ENCODE results near the gene ARHGEF7.

Gene ARHGEF7

GRCh38 chr13:111228262-111229144 lies 113.4 kb downstream of the ARHGEF7 start:
- Histone ChIP-seq H3K4me3 (ENCODE audit: low read length) (no peak overlapping the region), H3K4me1 (ENCODE audit: control insufficient read depth, insufficient read depth, low read length) (no peaks in the 10 kb centered on the region), H3K9ac (ENCODE audit: low read length) (no peak overlapping the region), H3K27me3 (ENCODE audit: control insufficient read depth, insufficient read depth, low read length) (no peaks in the 10 kb centered on the region), H3K9me3 (ENCODE audit: control insufficient read depth, low read length) (no peaks in the 10 kb centered on the region), H3K36me3 (ENCODE audit: control insufficient read depth, insufficient read depth, low read length) (no peaks in the 10 kb centered on the region)

GRCh38 chr13:111230385-111230930 lies 115.3 kb downstream of the ARHGEF7 start:
- H3K9me3 ChIP-seq (ENCODE audit: control insufficient read depth, low read length): no peaks in the 10 kb centered on the region
- no peak overlapping the region for H3K4me3 ChIP-seq (ENCODE audit: low read length)
- H3K36me3 ChIP-seq (ENCODE audit: control insufficient read depth, insufficient read depth, low read length): no peaks in the 10 kb centered on the region
- no peaks in the 10 kb centered on the region for H3K27me3 ChIP-seq (ENCODE audit: control insufficient read depth, insufficient read depth, low read length)
- H3K9ac ChIP-seq (ENCODE audit: low read length): no peak overlapping the region
- H3K4me1 ChIP-seq (ENCODE audit: control insufficient read depth, insufficient read depth, low read length): no peaks in the 10 kb centered on the region

- Histone ChIP-seq H3K27me3 (ENCODE audit: control insufficient read depth, insufficient read depth, low read length) (no peaks in the 10 kb centered on the region), H3K9me3 (ENCODE audit: control insufficient read depth, low read length) (no peaks in the 10 kb centered on the region), H3K4me1 (ENCODE audit: control insufficient read depth, insufficient read depth, low read length) (no peaks in the 10 kb centered on the region), H3K36me3 (ENCODE audit: control insufficient read depth, insufficient read depth, low read length) (no peaks in the 10 kb centered on the region), H3K9ac (ENCODE audit: low read length) (no peak overlapping the region), H3K4me3 (ENCODE audit: low read length) (no peak overlapping the region)
Measured at GRCh38 chr13:111232191-111232590, 117.1 kb downstream of the ARHGEF7 start.

- no peaks in the 10 kb centered on the region for H3K36me3 ChIP-seq (ENCODE audit: control insufficient read depth, insufficient read depth, low read length)
- no peaks in the 10 kb centered on the region for H3K4me1 ChIP-seq (ENCODE audit: control insufficient read depth, insufficient read depth, low read length)
- no peaks in the 10 kb centered on the region for H3K27me3 ChIP-seq (ENCODE audit: control insufficient read depth, insufficient read depth, low read length)
- H3K9ac ChIP-seq (ENCODE audit: low read length): no peak overlapping the region
- no peak overlapping the region for H3K4me3 ChIP-seq (ENCODE audit: low read length)
- H3K9me3 ChIP-seq (ENCODE audit: control insufficient read depth, low read length): no peaks in the 10 kb centered on the region
Measured at GRCh38 chr13:111233080-111233479, 118.0 kb downstream of the ARHGEF7 start.

- H3K4me1 ChIP-seq (ENCODE audit: control insufficient read depth, insufficient read depth, low read length): no peaks in the 10 kb centered on the region
- no peaks in the 10 kb centered on the region for H3K9me3 ChIP-seq (ENCODE audit: control insufficient read depth, low read length)
- no peak overlapping the region for H3K4me3 ChIP-seq (ENCODE audit: low read length)
- H3K36me3 ChIP-seq (ENCODE audit: control insufficient read depth, insufficient read depth, low read length): no peaks in the 10 kb centered on the region
- H3K27me3 ChIP-seq (ENCODE audit: control insufficient read depth, insufficient read depth, low read length): no peaks in the 10 kb centered on the region
- H3K9ac ChIP-seq (ENCODE audit: low read length): no peak overlapping the region
Measured at GRCh38 chr13:111239764-111240670, 124.9 kb downstream of the ARHGEF7 start.

- Histone ChIP-seq H3K27me3 (ENCODE audit: control insufficient read depth, insufficient read depth, low read length) (no peaks in the 10 kb centered on the region), H3K9me3 (ENCODE audit: control insufficient read depth, low read length) (no peaks in the 10 kb centered on the region), H3K36me3 (ENCODE audit: control insufficient read depth, insufficient read depth, low read length) (no peaks in the 10 kb centered on the region), H3K9ac (ENCODE audit: low read length) (no peak overlapping the region), H3K4me1 (ENCODE audit: control insufficient read depth, insufficient read depth, low read length) (no peaks in the 10 kb centered on the region), H3K4me3 (ENCODE audit: low read length) (no peak overlapping the region)
Measured at GRCh38 chr13:111241006-111241755, 126.1 kb downstream of the ARHGEF7 start.

- no peaks in the 10 kb centered on the region for H3K4me1 ChIP-seq (ENCODE audit: control insufficient read depth, insufficient read depth, low read length)
- no peak overlapping the region for H3K9ac ChIP-seq (ENCODE audit: low read length)
- no peaks in the 10 kb centered on the region for H3K27me3 ChIP-seq (ENCODE audit: control insufficient read depth, insufficient read depth, low read length)
- no peaks in the 10 kb centered on the region for H3K9me3 ChIP-seq (ENCODE audit: control insufficient read depth, low read length)
- no peak overlapping the region for H3K4me3 ChIP-seq (ENCODE audit: low read length)
- H3K36me3 ChIP-seq (ENCODE audit: control insufficient read depth, insufficient read depth, low read length): no peaks in the 10 kb centered on the region
Measured at GRCh38 chr13:111241862-111242261, 126.8 kb downstream of the ARHGEF7 start.

- H3K9ac ChIP-seq (ENCODE audit: low read length): no peak overlapping the region
- no peaks in the 10 kb centered on the region for H3K9me3 ChIP-seq (ENCODE audit: control insufficient read depth, low read length)
- H3K4me1 ChIP-seq (ENCODE audit: control insufficient read depth, insufficient read depth, low read length): no peaks in the 10 kb centered on the region
- H3K36me3 ChIP-seq (ENCODE audit: control insufficient read depth, insufficient read depth, low read length): no peaks in the 10 kb centered on the region
- no peaks in the 10 kb centered on the region for H3K27me3 ChIP-seq (ENCODE audit: control insufficient read depth, insufficient read depth, low read length)
- no peak overlapping the region for H3K4me3 ChIP-seq (ENCODE audit: low read length)
Measured at GRCh38 chr13:111242585-111242984, 127.5 kb downstream of the ARHGEF7 start.

- H3K36me3 ChIP-seq (ENCODE audit: control insufficient read depth, insufficient read depth, low read length): no peaks in the 10 kb centered on the region
Measured at GRCh38 chr13:111243981-111244380, 128.9 kb downstream of the ARHGEF7 start.

GRCh38 chr13:111245576-111246384 lies 130.7 kb downstream of the ARHGEF7 start:
- Histone ChIP-seq H3K9ac (ENCODE audit: low read length) (no peak overlapping the region), H3K4me3 (ENCODE audit: low read length) (no peak overlapping the region), H3K9me3 (ENCODE audit: control insufficient read depth, low read length) (no peaks in the 10 kb centered on the region), H3K36me3 (ENCODE audit: control insufficient read depth, insufficient read depth, low read length) (no peaks in the 10 kb centered on the region), H3K27me3 (ENCODE audit: control insufficient read depth, insufficient read depth, low read length) (no peaks in the 10 kb centered on the region), H3K4me1 (ENCODE audit: control insufficient read depth, insufficient read depth, low read length) (no peaks in the 10 kb centered on the region)

More at GRCh38 chr13:111243981-111244380, 128.9 kb downstream of the ARHGEF7 start:
- no peak overlapping the region for H3K4me3 ChIP-seq (ENCODE audit: low read length)
- H3K4me1 ChIP-seq (ENCODE audit: control insufficient read depth, insufficient read depth, low read length): no peaks in the 10 kb centered on the region
- H3K9ac ChIP-seq (ENCODE audit: low read length): no peak overlapping the region
- no peaks in the 10 kb centered on the region for H3K27me3 ChIP-seq (ENCODE audit: control insufficient read depth, insufficient read depth, low read length)
- H3K9me3 ChIP-seq (ENCODE audit: control insufficient read depth, low read length): no peaks in the 10 kb centered on the region

GRCh38 chr13:111247552-111247951 lies 132.4 kb downstream of the ARHGEF7 start:
- Histone ChIP-seq H3K4me3 (ENCODE audit: low read length) (no peak overlapping the region), H3K9me3 (ENCODE audit: control insufficient read depth, low read length) (no peaks in the 10 kb centered on the region), H3K36me3 (ENCODE audit: control insufficient read depth, insufficient read depth, low read length) (no peaks in the 10 kb centered on the region), H3K27me3 (ENCODE audit: control insufficient read depth, insufficient read depth, low read length) (no peaks in the 10 kb centered on the region), H3K9ac (ENCODE audit: low read length) (no peak overlapping the region), H3K4me1 (ENCODE audit: control insufficient read depth, insufficient read depth, low read length) (peaks cover 12% of the 10 kb centered on the region)

Data from mucosa of stomach (tissue), 1 donor.